Uterus (tissue), 4 donors: ENCODE measurements around the gene TBX3. TPM values are rescaled to one million over a fixed set of nuclear protein-coding genes. Genes with fewer than 3 reads are reported as not detected.

Source experiments
- DNase-seq, 2 donors: peaks; one replicate each; pipeline ENCODE4 v3.0.0-alpha.2; 2019 to 2020
- H3K27ac ChIP-seq, 2 donors: fragments of 200-600 bp; sonication (generic); 1 replicate in 1 of 2; 2 replicates in 1 of 2; pipeline ENCODE4 v1.5.1; 2016 to 2018
- H3K27me3 ChIP-seq, 2 donors: fragments of 200-600 bp; sonication (generic); one replicate each; pipeline ENCODE4 v1.5.1; 2018 to 2019; ENCODE audit warnings: control low read depth in 1 of 2
- H3K36me3 ChIP-seq, 2 donors: fragments of 200-600 bp; sonication (generic); one replicate each; pipeline ENCODE4 v1.5.1; 2019; ENCODE audit warnings: control low read depth in 1 of 2
- H3K4me1 ChIP-seq, 2 donors: fragments of 200-600 bp; sonication (generic); one replicate each; pipeline ENCODE4 v1.5.1; 2018 to 2019; ENCODE audit warnings: control low read depth in 1 of 2
- H3K4me3 ChIP-seq, 2 donors: fragments of 200-600 bp; sonication (generic); 1 replicate in 1 of 2; 2 replicates in 1 of 2; pipeline ENCODE4 v1.5.1; 2018 to 2019; ENCODE audit warnings: mild to moderate bottlenecking in 1 of 2
- H3K9me3 ChIP-seq, 2 donors: fragments of 200-600 bp; sonication (generic); one replicate each; pipeline ENCODE4 v1.5.1; 2019; ENCODE audit warnings: control low read depth in 1 of 2
- CTCF ChIP-seq, 4 experiments: fragments of 200-600 bp in 2 of 4; fragments of 450-650 bp in 2 of 4; sonication (generic) in 2 of 4; IDR thresholded peaks; one replicate each; pipeline ENCODE4 v1.5.1; 2016 to 2019; ENCODE audit warnings: antibody characterized with exemption in 4 of 4, mild to moderate bottlenecking in 2 of 4, moderate library complexity in 1 of 4
- POLR2A ChIP-seq, 2 donors: fragments of 450-650 bp; IDR thresholded peaks; one replicate each; pipeline ENCODE4 v1.6.1; 2016; ENCODE audit warnings: antibody characterized with exemption in 2 of 2, mild to moderate bottlenecking in 1 of 2, moderate library complexity in 1 of 2
- intact Hi-C: fragments of 100-400 bp; cut with DNase I; formaldehyde crosslinking; loops from one replicate; pipeline ENCODE4 v1.15.1; 2023; ENCODE audit warnings: low total_unique reads
- small RNA-seq: library from RNA; depleted of rRNA; stranded (forward); fragments of <200 nt; gene quantifications from one replicate; pipeline ENCODE3, GENCODE V24; 2016
- total RNA-seq, 4 donors: library from RNA; depleted of rRNA in 3 of 4; stranded (reverse); fragments of >200 nt in 3 of 4; gene quantifications; one replicate each; pipeline versions ENCODE4 v1.1.0 to v1.2.4, GENCODE V29; 2014 to 2023
- donor health status: DM: yes; HTN: yes; CAD: no.

TBX3 gene
- total RNA-seq, 4 donors from 2014 or later = 11.0 to 120 (median 56.3) TPM

DNA sequence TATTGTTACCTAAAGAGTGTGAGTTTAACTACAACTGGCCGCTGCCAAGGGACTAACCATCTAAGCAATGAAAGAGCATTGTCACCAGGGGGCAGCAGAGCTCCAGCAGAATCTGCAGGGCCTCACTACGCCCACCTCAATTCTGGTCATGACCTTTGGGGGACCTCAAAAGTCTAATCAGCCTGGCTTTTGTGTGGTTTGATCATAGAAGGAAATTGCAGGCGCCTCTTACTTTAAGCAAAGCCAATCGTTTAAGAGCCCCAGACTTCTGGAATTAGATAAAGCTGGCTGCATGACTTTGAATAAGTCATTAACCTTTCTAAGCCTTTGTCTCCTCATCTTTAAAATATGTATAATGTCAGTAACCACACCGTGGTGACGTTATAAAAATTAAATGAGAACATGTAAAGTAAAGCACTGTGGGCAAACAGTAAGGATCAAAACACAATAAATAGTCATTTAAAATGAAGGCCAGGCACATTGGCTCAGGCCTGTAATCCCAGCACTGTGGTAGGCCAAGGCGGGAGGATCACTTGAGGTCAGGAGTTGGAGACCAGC, 58.6 kb downstream of the TBX3 start:
- H3K36me3 ChIP-seq = no peaks in the 10 kb centered on the region
- intact Hi-C loops = no loop called here
- no peak overlapping the region for H3K4me3 ChIP-seq
- H3K4me1 ChIP-seq = no peaks in the 10 kb centered on the region
- H3K27me3 ChIP-seq = no peaks in the 10 kb centered on the region
- no peaks in the 10 kb centered on the region for H3K9me3 ChIP-seq
- H3K27ac ChIP-seq = no peak overlapping the region
- DNase-seq = peak in 1 of 2 donors; percentile 18
- peak; percentile 22 to 40 (median 32) for TF ChIP-seq CTCF (IDR thresholded peaks at IDR 0.05)
- TF ChIP-seq POLR2A (IDR thresholded peaks at IDR 0.05) = no peak

GRCh38 chr12:114623737-114624136, 60.2 kb downstream of the TBX3 start:
- DNase-seq = no peak
- Histone ChIP-seq H3K4me3 (no peak overlapping the region), H3K27ac (no peak overlapping the region), H3K27me3 (no peaks in the 10 kb centered on the region), H3K4me1 (no peaks in the 10 kb centered on the region), H3K36me3 (no peaks in the 10 kb centered on the region), H3K9me3 (no peaks in the 10 kb centered on the region)
- intact Hi-C loops = no loop called here
- TF ChIP-seq POLR2A (IDR thresholded peaks at IDR 0.05) (no peak), CTCF (IDR thresholded peaks at IDR 0.05) (no peak)

Small RNA genes within 50 kb of the gene (small RNA-seq; reads per million reads assigned to genes)
- gene RF00019 = not detected
